ENCODE results near the gene CUBN.

GRCh38 chr10:16822027-16822426 lies 307.6 kb downstream of the CUBN start:
- no peak for TF ChIP-seq CTCF (IDR thresholded peaks at IDR 0.05)
- TF ChIP-seq ZNF263 (CRISPR knock-in tag; IDR thresholded peaks at IDR 0.05; ENCODE audit: low read depth) = no peak
- no peak for TF ChIP-seq AFF4 (CRISPR knock-in tag; IDR thresholded peaks at IDR 0.05; ENCODE audit: borderline replicate concordance)

All from WTC11 (cell line).